ENCODE data around the gene ELMOD2.

ELMOD2 gene, protein sequence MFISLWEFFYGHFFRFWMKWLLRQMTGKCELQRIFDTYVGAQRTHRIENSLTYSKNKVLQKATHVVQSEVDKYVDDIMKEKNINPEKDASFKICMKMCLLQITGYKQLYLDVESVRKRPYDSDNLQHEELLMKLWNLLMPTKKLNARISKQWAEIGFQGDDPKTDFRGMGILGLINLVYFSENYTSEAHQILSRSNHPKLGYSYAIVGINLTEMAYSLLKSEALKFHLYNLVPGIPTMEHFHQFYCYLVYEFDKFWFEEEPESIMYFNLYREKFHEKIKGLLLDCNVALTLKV

DNA sequence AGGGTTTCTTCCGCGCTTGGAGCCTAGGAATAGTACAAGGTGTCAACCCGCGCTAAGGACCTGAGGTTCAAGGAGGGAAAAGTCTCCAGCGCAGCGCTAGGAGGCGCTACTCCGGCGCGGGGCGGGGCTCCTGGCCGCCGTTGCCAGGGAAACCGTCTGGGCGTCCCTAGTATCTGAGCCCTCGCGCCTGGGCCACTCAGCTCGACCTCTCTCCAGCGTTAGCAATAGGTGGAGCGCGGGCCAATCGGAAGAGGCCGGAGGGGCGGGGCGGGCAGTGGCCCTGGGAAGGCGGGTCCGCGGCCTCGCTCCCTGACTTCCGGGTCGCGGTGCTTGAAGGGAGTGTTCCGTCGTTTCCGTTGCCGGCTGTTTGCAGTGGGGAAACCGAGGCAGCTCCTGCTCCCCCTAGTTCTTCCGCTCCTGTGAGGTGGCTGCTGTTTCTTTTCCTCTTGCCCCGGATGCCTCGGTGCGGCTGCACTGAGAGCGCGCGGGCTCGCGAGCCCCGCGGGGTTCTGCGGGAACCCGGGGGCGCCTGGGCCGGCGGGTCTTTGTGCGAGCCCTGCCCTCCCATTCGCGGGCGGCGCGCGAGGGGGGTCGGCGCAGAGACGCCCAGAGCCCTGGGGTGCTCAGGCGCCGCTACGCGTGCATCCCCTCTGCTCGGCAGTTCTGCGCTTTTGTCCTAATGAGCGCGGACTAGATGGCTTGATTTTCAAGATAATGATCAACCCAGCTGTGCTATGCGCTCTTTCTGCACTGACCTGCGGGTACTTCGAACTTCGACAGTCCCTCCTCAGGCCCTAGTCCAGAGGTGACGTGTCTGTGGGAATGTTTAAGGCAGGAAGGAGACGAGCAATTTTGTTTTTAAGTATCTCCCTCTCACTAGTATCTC lies at the start of gene ELMOD2:
Gene ELMOD2, plus strand, starts transcription at position 312 of the 886 bp plus-strand sequence. CDS start 1,261 bp downstream, outside the sequence.
- TF ChIP-seq CTCF (IDR thresholded peaks at IDR 0.05; ENCODE audit: low read depth, low read length), result peak; percentile 99
- TF ChIP-seq EZH2phosphoT487 (IDR thresholded peaks at IDR 0.05; ENCODE audit: low read depth), result no peak
- Histone ChIP-seq H3K4me1 (ENCODE audit: low read length) (peaks cover 11% of the 10 kb centered on the region), H4K20me1 (ENCODE audit: insufficient read depth, low read length) (no peaks in the 10 kb centered on the region), H3K9ac (ENCODE audit: low read length) (peak within 1 kb of the TSS; percentile 72), H3K4me2 (ENCODE audit: low read length) (peak within 1 kb of the TSS; percentile 90), H2AFZ (ENCODE audit: low read depth, low read length) (peak within 1 kb of the TSS; percentile 94), H3K27me3 (ENCODE audit: low read depth, low read length) (no peaks in the 10 kb centered on the region), H3K4me3 (ENCODE audit: low read length) (peak within 1 kb of the TSS; percentile 82), H3K36me3 (replicated peaks; ENCODE audit: low read depth, low read length) (peaks cover 17% of the 10 kb centered on the region), H3K79me2 (ENCODE audit: low read length) (peaks cover 11% of the 10 kb centered on the region), H3K9me3 (ENCODE audit: insufficient read depth, low read length) (no peaks in the 10 kb centered on the region), H3K27ac (ENCODE audit: low read length) (peak within 1 kb of the TSS; percentile 17)

DNA sequence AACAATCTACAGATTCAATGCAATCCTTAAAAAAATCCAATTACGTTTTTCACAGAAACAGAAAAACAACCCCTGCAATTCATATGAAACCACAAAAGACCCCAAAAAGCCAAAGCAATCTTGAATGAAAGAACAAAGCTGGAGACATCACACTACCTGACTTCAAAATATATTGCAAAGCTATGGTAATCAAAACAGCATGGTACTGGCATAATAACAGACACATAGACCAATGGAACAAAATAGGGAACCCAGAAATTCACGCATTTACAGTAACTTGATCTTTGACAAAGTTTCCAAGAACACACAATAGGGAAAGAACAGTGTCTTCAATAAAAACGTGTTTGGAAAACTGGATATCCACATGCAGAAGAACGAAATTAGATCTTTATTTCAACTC lies 40.5 kb upstream of the ELMOD2 start:
- Histone ChIP-seq H3K4me2 (ENCODE audit: low read length) (no peak overlapping the region), H3K9me3 (ENCODE audit: insufficient read depth, low read length) (no peaks in the 10 kb centered on the region), H3K4me1 (ENCODE audit: low read length) (no peaks in the 10 kb centered on the region), H3K79me2 (ENCODE audit: low read length) (no peaks in the 10 kb centered on the region), H3K4me3 (ENCODE audit: low read length) (no peak overlapping the region), H3K36me3 (replicated peaks; ENCODE audit: low read depth, low read length) (no peaks in the 10 kb centered on the region), H3K27ac (ENCODE audit: low read length) (no peak overlapping the region), H4K20me1 (ENCODE audit: insufficient read depth, low read length) (no peaks in the 10 kb centered on the region), H2AFZ (ENCODE audit: low read depth, low read length) (no peak overlapping the region), H3K27me3 (ENCODE audit: low read depth, low read length) (no peaks in the 10 kb centered on the region), H3K9ac (ENCODE audit: low read length) (no peak overlapping the region)
- TF ChIP-seq CTCF (IDR thresholded peaks at IDR 0.05; ENCODE audit: low read depth, low read length) (no peak), EZH2phosphoT487 (IDR thresholded peaks at IDR 0.05; ENCODE audit: low read depth) (no peak)

GRCh38 chr4:140485939-140486338 lies 38.0 kb upstream of the ELMOD2 start:
- no peak overlapping the region for H3K27ac ChIP-seq (ENCODE audit: low read length)
- no peak overlapping the region for H2AFZ ChIP-seq (ENCODE audit: low read depth, low read length)
- H3K9me3 ChIP-seq (ENCODE audit: insufficient read depth, low read length), result no peaks in the 10 kb centered on the region
- H3K4me2 ChIP-seq (ENCODE audit: low read length), result no peak overlapping the region
- H3K27me3 ChIP-seq (ENCODE audit: low read depth, low read length), result no peaks in the 10 kb centered on the region
- H3K36me3 ChIP-seq (replicated peaks; ENCODE audit: low read depth, low read length), result no peaks in the 10 kb centered on the region
- H3K4me3 ChIP-seq (ENCODE audit: low read length), result no peak overlapping the region
- no peak overlapping the region for H3K9ac ChIP-seq (ENCODE audit: low read length)
- no peaks in the 10 kb centered on the region for H3K79me2 ChIP-seq (ENCODE audit: low read length)
- TF ChIP-seq CTCF (IDR thresholded peaks at IDR 0.05; ENCODE audit: low read depth, low read length) (no peak), EZH2phosphoT487 (IDR thresholded peaks at IDR 0.05; ENCODE audit: low read depth) (no peak)
- no peaks in the 10 kb centered on the region for H3K4me1 ChIP-seq (ENCODE audit: low read length)
- no peaks in the 10 kb centered on the region for H4K20me1 ChIP-seq (ENCODE audit: insufficient read depth, low read length)

GRCh38 chr4:140497405-140497746 lies 26.6 kb upstream of the ELMOD2 start:
- TF ChIP-seq CTCF (IDR thresholded peaks at IDR 0.05; ENCODE audit: low read depth, low read length), result no peak
- no peak for TF ChIP-seq EZH2phosphoT487 (IDR thresholded peaks at IDR 0.05; ENCODE audit: low read depth)
- Histone ChIP-seq H2AFZ (ENCODE audit: low read depth, low read length) (no peak overlapping the region), H3K4me3 (ENCODE audit: low read length) (no peak overlapping the region)

More at GRCh38 chr4:140497405-140497746, 26.6 kb upstream of the ELMOD2 start:
- Histone ChIP-seq H3K9ac (ENCODE audit: low read length) (no peak overlapping the region), H3K79me2 (ENCODE audit: low read length) (no peaks in the 10 kb centered on the region), H3K27me3 (ENCODE audit: low read depth, low read length) (peaks cover 28% of the 10 kb centered on the region), H3K27ac (ENCODE audit: low read length) (no peak overlapping the region), H4K20me1 (ENCODE audit: insufficient read depth, low read length) (no peaks in the 10 kb centered on the region), H3K4me1 (ENCODE audit: low read length) (no peaks in the 10 kb centered on the region), H3K9me3 (ENCODE audit: insufficient read depth, low read length) (no peaks in the 10 kb centered on the region), H3K36me3 (replicated peaks; ENCODE audit: low read depth, low read length) (no peaks in the 10 kb centered on the region), H3K4me2 (ENCODE audit: low read length) (no peak overlapping the region)

All from OCI-LY3 (cell line).